NK-92 (cell line): ENCODE results near the gene DDX51.
"Not testable (repeated sequence)": the region's sequence is repeated elsewhere in the genome, so short reads cannot be mapped to it uniquely, and the experiment has no call there.

ENCODE experiments used
- DNase-seq: peaks from one replicate; lab custom pipeline; 2025; ENCODE audit not compliant: unreplicated experiment; lab: John Stamatoyannopoulos, UW

DDX51 gene

GRCh38 chr12:132121283-132121682 is 22.8 kb downstream of the DDX51 start:
- no peak for DNase-seq

GRCh38 chr12:132118876-132119275 is 25.2 kb downstream of the DDX51 start:
- no peak for DNase-seq

DNA sequence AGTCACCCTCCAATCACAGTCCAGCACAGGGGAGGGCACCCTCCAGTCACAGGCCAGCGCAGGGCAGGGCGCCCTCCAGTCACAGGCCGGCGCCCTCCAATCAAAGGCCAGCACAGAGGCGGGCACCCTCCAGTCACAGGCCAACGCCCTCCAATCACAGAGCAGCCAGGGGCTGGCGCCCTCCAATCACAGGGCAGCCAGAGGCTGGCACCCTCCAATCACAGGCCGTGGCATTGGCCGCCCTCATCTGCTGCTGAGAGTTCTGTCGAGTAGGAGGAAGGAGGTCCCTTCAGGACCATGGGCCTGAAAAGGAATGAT is 26.6 kb downstream of the DDX51 start:
- DNase-seq: no peak

DNA sequence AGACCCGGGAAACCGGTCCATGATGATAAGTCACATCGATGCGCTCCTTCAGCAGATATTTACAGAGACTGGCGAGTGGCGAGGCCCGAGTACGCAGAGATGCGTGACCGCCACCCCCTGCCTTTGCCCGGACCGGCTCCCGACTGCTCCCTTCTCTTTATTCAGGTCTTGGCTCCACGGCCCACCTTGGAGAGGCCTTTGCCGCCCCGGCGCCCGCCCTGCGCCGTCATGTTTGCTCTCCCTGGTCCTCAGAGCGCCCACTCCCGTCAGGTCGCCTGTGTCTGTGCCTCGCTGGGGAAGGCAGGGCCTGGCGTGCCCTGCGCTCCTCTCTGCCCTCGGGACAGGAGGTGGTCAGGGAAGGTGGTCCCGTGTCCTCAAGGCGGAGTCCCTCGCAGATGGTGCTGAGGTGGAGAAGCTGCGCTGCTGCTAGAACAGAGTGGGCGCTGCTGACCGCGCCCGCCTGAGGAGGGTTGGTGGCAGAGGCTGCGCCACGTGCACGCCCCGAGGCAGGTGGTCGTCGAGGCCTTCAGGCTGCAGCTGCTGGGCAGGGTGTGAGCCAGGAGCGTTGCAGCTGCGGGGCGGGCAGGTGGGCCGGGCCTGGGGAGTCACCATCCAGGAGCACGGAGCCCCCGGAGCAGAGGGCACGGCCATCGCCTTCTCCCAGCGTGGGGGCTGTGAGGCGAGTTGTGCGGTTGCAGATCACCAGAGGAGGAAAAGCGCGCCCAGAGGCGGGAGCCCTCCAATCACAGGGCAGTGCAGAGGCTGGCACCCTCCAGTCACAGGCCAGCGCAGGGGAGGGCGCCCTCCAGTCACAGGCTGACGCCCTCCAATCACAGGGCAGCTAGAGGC is 27.2 kb downstream of the DDX51 start:
- no peak for DNase-seq

GRCh38 chr12:132115500-132115899 is 28.6 kb downstream of the DDX51 start:
- DNase-seq: no peak

GRCh38 chr12:132114667-132115066 is 29.5 kb downstream of the DDX51 start:
- no peak for DNase-seq

GRCh38 chr12:132111654-132112304 is 32.3 kb downstream of the DDX51 start:
- DNase-seq: no peak

- DNase-seq: no peak
Measured at GRCh38 chr12:132110677-132111076, 33.4 kb downstream of the DDX51 start.

DNA sequence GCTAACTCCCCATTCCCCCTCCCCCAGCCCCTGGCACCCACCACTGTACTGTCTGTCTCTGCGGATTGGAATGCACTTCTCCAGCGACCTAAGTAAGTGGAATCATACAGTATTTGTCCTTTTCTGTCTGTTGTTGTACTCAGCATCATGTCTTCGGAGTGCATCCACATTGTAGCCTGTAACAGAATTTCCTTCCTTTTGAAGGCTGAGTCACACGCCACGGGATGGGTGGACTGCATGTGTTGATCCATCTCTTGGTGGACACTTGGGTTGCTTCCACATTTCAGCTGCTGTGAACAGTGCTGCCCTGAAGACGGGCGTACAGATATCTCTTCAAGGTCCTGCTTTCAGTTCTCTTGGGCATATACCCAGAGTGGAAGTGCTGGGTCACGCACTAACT is 34.4 kb downstream of the DDX51 start:
- DNase-seq: no peak

DNA sequence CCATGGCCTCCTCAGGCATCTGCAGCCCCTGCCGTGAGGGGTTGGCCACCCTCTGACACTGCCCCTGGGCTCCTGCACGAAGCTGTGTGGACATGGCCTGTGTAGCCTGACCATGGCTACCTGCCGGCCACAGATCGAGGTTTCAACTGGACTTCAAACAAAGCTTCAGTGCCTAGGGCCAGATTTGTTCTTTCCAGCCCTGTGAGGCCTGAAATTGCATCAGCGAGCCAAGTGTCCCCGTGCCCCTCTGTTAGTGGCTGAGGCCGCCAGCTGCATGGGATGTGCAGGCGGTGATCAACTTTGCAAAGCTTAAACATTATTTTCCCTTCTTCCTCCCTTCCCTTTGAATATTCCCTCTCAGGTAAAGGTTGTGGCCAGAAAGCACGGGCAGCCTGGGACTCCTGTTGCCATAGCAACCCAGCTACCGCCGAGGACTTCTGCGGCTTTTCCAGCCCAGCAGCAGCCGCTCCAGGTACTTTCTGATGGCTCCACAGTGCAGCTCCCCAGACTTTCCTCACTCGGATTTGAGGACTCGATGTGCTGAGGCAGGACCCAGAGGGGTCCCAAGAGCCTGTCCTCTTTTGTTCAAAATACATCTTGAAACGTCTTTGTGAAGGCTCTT is 35.8 kb downstream of the DDX51 start:
- DNase-seq: no peak

DNA sequence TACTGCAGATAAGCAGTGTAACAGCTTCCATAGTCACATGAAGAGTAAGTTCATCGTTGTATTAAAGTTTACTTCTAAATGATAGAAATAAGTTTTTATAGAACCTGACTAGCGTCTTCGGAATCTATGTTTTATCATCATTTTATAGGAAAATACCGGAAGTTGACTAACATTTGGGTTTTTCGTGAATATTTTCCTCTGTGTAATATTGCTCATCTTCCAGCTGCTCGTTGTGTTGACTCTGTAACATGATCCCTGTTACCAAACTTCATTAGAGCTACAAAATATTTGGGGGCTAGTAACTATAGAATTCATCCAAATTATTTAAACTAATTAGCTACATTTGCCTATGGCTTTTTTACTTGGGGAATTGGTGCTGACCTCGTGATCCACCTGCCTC is 37.2 kb downstream of the DDX51 start:
- DNase-seq: no peak

- no peak for DNase-seq
Measured at GRCh38 chr12:132105467-132105866, 38.7 kb downstream of the DDX51 start.

GRCh38 chr12:132103542-132104308 is 40.4 kb downstream of the DDX51 start:
- no peak for DNase-seq

DNA sequence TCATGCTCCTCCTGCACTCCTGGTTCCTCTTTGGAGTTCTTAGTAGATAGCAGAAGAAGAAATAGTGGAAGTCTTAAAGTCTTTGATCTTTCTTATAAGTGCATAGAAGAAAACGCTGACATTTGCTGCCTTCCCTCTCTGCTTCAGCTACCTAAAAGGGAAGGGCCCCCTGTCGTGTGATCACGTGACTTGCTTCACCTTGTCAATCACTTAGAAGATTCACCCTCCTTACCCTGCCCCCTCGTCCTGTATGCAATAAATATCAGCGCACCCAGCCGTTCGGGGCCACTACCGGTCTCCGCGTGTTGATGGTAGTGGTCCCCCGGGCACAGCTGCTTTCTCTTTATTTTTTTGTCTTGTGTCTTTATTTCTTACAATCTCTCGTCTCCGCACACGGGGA is 41.0 kb downstream of the DDX51 start:
- not testable (repeated sequence) for DNase-seq

- no peak for DNase-seq
Measured at GRCh38 chr12:132102297-132102696, 41.8 kb downstream of the DDX51 start.

GRCh38 chr12:132100306-132101065 is 43.6 kb downstream of the DDX51 start:
- no peak for DNase-seq

DNA sequence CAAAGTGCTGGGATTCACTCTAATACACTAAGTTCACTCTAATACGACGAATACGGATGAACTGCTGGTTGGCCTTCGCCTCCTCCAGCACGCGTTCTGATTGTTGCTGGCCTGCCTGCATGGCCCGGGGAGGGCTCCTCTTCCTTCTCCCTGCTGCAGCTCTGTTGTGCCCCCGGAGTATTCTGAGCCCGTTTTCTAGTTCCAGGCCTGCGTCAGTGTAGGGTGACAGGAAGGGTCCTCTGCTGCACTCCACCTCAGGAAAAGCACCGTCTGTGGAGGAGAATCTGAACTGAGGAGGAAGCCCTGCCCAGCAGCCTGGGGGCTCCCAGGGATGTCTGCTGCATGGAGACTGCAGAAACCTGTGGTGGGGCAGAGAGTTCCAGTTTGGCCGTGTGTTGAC is 44.4 kb downstream of the DDX51 start:
- DNase-seq: no peak

- DNase-seq: no peak
Measured at GRCh38 chr12:132095520-132096409, 48.4 kb downstream of the DDX51 start.

- DNase-seq: no peak
Measured at GRCh38 chr12:132094269-132094891, 49.7 kb downstream of the DDX51 start.
